HG03280 (cell line): ENCODE data around the gene TRIM33.

Experiments used
- ATAC-seq: cut with Tn5 transposase; IDR thresholded peaks from one replicate; pipeline ENCODE4 v1.9.1; 2021; ENCODE audit warnings: mild to moderate bottlenecking, moderate library complexity; ENCODE audit not compliant: unreplicated experiment

Gene TRIM33

DNA sequence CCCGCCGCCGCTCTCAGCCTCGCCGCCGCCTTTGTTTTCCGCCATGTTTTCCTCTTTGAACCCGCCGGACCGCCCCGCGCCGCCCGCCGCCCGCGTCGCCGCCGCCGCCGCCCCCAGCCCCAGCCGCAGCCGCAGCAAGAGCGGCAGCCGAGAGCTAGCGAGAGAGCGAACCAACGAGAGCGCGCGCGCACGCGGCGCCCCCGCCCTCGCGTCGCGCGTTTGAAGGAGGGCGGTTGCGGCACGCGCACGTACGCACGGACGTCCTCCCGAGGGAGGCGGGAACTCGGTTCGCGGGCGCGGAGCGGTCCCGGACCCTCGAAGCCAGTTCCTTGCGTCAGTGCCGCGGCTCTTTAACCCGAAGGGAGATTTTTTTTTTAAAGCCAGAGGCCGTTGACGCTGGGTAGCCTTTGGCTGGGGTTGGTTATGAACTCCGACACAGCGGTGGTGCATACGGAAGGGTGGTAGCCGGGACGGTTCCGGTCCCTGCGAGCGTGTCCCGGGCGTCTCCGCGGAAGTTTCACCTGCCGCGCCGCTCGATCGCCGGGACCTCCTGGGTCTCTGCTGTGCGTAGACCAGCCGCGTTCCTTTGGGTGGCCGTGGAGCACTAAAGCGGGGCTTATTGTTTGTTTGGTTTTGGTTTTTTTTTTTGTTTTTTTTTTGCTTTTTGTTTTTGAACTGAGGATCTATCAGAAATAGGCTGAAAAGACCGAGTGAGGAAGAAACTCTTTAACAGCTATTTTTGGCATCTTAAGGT is at the start of gene TRIM33:
TSS of gene TRIM33 (minus strand) at position 172 of the 754 bp plus-strand sequence. CDS start at position 45, 127 bp downstream.
- peak; percentile 85 for ATAC-seq

DNA sequence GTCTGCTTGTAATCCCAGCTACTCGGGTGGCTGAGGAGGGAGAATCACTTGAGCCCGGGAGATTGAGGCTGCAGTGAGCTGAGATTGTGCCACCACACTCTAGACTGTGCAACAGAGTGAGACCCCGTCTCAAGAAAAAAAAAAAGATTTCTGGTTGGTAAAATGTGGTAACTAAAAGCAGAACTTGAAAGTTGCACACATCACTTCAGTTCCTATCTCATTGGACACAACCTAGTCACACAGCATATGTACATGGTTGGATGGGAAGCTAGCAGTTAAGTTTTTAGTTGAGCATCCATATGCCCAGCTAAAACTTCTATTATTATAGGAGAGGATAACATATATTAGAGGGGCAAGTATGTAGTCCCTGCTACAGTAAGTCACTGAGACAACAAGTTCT is 48.4 kb upstream of the TRIM33 start:
- ATAC-seq: no peak

DNA sequence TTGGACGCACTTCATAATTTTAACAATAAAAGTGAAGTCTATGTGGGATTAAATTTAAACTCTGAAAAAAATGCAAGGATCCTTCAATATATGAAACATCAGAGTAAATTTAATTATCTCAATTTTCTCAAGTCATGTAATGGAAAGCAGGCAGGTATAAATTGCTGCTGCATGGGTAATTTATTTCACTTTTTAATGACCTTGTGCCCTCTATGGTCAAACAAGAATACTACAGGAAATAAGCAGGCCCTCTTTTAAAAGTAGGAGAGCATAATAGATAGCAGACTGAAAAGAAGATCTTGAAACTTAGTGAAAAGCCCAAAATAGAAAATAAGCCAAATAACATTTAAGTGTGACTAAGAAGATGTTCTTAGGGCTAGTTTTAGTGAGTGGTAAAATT is 47.5 kb upstream of the TRIM33 start:
- peak; percentile 50 for ATAC-seq

DNA sequence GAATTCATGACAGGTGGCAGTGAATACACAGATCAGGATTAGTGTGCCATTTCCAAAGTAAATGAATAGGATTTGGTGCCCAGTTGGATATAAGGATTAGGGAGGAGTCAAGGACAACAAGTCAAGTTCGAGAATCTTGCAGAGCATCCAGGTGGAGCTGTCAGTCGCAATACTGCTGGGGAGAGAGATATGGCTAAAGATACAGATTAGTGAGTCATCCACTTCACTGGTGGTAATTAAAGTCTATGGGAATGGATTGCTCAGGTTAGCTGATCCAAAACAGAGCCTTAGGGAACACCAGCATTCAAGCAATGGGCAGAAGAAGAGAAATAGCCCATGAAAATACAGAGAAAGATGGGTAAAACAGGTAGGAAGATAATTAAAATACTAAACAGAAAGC is 43.6 kb upstream of the TRIM33 start:
- no peak for ATAC-seq

DNA sequence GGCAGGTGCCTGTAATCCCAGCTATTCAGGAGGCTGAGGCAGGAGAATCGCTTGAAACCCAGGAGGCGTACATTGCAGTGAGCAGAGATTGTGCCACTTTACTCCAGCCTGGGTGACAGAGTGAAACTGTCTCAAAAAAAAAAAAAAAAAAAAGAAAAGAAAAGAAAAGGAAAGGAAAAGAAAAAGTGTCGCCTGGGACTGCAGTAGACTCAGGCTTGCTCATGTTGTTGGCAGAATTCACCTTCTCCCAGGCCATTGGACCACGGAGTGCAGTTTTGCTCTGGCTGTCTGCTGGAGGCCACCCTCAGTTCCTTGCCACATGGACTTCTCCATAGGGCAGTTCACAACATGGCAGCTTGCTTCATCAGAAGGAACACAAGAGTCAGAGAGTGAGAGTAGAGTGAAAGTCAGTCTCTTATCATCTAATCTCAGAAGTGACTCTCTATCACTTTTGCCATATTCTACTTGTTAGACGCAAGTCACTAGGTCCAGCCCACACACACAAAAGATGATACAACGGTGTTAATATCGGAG is 41.2 kb upstream of the TRIM33 start:
- ATAC-seq: no peak

DNA sequence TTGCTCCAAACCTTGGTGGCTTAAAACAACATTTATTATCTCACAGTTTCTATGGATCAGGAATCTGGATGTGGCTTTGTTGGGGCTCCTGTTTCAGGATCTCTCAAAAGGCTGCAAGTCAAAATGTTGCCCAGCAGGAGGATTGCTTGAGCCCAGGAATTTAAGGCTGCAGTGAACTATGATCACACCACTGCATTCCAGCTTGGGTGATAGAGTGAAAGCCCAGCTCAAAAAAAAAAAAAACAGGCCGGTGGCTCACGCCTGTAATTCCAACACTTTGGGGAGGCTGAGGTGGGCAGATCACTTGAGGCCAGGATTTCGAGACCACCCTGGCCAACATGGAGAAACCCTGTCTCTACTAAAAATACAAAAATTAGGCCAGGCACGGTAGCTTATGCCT is 40.4 kb upstream of the TRIM33 start:
- ATAC-seq: no peak

DNA sequence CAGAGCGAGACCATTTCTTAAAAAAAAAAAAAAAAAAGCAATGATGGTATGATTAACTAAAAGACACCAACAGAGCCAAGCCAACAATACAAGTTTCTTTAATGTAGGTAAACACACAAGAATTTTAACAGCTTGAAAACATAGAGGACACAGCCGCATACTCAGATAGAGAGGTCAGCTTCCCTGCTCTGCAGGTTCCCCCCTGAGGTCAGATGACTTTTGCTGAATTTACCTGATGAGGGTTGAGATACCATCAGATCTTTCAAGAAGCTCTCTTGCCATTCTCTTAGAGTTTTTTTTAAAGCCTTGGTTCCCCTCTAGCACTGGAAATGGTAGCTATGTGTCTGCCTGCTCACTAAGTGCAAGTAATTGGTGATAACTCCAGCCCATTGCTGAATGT is 39.3 kb upstream of the TRIM33 start:
- ATAC-seq: no peak

DNA sequence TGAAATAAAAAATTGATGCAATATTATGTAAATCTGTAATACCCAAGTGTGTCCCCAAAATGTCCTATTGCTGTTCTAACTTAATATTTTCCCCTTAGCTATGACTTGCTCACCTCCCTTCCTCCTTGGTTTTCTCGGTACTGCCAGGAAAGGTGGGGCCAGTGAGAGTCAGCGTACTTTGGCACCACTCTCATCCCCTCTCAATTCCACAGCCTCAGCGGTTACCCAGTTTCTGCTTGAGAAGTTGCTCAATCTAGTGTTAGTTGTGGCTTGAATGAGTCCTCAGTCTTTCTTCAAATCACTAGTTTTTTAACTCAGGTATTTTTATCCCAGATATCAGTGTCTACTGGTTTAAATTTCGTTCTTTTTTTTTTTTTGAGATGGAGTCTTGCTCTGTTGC is 38.1 kb upstream of the TRIM33 start:
- no peak for ATAC-seq

DNA sequence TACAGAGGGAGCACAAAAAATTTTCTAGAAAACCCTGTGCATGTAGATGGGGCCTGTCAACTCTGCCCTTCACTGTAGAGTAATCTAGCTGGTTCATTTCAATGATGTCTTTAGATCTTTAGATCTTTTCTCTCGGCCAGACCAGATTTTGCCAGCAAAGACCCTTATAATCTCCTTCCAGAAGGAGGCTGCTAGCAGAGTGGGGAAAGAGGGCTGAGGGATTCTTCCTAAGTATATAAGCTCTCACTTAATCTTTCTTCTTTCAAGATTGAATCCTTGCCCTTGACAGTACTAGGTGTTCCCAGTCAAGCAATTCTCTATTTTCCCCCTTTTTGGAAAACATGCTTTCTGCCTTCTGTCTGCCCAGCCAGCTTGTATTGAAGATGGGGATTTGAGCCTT is 36.1 kb upstream of the TRIM33 start:
- no peak for ATAC-seq

DNA sequence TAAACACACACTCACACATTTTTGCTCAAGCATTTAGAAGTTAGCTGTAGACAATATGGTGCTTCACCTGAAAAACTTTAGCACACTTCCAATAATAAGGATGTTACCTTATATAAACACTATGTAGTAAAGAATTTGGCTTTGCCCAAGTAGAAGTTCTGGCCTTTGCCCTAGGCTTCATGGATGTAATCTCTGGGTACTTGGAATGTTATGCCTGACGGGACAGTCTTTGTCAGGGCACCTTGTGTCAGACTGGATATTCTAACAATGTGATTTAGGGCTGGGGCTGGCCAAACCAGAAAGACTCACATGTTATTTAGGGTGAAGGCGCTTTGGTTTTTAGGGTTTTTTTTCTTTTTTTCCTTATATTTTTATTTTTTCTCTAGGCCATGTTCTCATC is 34.8 kb upstream of the TRIM33 start:
- no peak for ATAC-seq

DNA sequence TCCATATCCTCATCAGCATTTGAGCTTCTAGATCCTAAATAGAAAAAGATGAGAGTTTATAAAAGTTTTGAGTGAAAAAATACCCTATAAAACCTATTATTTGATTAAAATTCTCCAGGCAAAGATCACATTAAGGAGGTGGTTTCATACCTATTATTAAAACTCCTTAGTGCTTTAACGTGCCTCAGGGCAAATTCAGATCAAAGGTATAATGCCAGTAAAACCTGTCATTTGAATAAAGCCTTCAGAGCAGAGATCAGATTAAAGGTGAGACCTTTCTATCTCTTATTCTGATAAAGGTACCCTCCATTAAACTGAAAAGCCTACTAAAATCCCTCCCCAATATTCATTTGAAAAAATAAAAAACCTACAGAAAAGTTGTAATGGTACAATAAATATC is 34.3 kb upstream of the TRIM33 start:
- ATAC-seq: no peak

DNA sequence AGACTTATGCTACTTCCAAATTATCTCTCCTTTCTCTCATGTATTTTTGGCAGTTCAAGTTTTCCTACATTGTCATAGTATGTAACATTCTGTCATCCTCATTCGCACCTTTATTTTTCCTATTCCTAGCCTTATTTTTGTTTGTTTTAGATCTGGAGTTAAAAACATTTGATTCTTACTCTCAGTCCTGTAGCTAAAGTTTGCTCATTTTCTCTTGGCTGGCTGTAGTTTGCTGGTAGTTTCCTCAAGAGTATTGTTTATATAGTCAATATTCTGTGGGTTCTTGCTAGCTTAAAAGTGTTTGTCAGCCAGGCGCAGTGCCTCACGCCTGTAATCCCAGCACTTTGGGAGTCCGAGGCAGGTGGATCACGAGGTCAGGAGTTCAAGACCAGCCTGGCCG is 29.8 kb upstream of the TRIM33 start:
- ATAC-seq: no peak

DNA sequence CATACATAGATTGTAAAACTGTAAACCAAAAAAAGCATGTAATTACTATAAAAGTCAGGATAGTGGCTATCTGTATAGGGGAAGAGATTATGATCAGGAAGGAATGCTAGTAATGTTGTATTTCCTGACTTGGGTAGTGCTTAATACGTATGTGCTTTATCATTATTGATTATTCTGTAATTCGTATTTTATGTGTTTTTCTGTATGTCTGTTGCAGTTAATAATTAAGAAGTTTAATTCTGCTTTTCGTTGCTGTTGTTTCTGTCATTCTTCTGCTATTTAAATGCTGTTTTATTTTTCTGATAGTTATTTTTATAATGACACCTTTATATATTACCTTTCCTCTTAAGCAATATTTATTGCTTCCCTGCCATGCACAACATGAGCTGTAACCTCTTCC is 29.3 kb upstream of the TRIM33 start:
- no peak for ATAC-seq

DNA sequence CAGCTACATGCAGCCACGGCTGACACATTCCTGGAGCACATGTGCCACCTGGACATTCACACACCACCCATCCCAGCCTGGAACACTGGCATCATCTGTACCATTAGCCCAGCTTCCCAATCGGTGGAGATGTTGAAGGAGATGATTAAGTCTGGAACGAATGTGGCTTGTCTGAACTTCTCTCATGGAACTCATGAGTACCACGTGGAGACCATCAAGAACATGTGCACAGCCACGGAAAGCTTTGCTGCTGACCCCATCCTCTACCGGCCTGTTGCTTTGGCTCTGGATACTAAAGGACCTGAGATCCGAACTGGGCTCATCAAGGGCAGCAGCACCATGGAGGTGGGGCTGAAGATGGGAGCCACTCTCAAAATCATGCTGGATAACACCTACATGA is 25.0 kb upstream of the TRIM33 start:
- no peak for ATAC-seq

DNA sequence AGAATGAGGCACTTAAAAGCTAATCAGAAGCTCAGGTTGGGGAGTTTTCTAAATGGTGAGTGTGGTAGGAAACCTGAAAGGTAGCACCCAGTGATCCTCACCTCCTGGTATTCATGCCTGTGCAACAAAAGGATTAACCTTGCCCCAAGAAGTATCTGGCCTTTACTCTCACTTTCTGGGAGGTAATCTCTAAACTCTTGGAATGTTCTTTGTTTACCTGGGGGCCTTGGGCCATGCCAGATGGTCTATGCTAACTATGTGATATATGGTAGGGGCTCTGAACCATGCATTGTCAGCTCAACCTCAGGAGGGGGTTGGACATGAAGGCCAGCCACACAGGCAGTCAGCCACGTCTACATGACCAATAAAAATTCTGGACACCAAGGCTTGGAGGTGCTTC is 24.4 kb upstream of the TRIM33 start:
- ATAC-seq: no peak

DNA sequence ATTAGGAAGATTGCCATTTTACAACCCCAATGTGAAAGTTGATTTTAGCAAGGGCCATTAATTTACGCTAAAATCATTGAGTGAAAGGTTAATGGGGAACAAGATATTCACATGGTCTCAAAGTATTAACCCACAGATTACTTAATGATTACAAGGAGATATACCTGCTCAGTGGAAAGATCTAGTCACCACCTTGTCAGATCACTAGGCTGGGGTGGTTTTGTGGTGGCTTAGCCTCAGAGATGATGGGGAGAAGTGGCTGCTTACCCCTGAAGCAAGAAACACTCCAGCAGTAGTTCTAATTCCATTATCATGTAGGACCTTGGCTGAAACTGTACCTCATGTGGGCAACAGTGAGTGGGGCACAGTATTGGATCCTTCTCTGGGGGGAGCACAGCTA is 20.1 kb upstream of the TRIM33 start:
- ATAC-seq: no peak

DNA sequence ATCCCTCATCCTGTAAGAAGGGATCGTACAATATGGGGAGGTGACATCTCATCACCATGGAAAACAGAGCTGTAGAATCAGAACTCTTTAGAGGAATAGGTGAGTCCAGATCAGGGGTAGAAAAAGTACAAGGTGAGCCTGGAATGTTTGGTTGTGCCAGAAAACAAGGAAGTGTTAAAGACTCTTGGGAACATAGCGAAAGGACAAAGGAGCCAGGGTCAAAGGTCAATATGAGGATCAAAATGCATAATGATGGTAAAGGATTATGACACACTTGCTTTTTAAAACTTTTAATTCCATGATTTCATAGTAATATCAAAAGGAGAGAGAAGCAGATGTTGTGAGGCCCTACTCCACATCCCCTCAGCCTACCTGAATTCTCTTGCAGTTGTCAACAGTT is 19.2 kb upstream of the TRIM33 start:
- no peak for ATAC-seq

DNA sequence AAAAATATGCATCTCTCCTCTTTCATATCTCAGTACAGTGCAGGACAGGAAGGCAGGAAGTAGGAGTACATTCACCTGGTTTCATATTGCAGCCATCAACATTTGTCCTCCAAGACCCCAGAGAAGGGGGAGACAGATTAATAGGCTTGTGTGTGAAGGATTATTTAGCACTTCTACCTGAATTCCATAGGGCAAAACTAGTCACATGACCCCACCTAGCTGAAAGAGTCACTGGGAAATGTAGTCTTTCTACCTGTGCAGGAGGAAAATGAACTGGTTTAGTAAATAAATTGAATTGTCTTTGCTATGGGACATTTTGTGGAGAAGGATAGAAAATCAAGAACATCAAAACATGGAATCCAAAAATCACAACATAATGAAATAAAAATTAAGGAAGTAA is 13.9 kb upstream of the TRIM33 start:
- ATAC-seq: no peak

DNA sequence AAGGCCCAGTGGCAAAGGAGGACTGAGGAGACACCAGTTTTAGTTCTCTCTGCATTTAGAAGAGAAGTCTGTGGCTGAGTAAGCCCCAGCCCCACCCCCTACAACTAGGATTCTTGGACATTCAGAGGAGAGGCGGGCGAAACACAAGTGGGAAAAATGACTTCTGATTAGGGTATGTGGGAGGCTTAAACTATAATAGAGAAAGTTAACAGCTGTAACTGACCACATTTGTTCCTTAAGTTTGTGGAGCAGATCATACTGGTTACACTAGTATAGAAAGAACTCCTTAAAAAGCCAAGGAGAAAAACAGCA is 11.2 kb upstream of the TRIM33 start:
- no peak for ATAC-seq

DNA sequence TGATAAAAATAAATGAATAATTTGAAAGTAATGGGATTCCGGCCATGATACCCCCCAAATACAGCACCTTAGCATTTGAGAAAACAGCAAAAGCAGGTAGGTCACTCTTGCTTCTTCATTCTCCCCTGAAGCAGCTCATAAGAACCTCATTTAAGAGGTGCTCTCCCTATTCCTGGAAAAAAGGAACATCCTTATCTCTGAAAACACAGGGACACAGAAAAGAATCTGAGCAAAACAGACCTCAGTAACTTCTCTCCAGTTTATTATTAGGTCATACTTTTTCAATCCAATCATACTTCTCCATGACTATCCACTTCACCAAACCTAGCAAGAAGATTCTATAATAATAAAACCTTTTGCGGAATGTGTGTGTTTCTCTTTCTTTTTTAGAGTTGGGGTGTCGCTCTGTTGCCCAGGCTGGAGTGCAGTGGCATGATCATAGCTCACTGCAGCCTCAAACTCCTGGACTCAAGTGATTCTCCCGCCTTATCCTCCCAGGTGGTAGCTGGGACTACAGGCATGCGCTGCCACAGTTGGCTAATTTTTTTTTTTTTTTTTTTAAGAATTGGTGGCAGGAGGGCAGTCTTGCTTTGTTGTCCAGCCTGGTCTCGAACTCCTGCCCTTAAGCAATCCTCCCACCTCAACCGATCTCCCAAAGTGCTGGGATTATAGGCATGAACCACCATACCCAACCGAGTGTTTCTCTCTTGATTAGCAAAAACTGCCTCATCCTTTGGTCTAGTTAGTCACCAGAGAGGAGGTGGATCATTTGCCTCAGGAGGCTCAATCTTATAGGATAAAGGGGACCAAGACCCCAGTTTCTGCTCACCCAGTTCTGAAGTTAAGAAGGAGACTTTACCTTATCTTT is 10.6 kb upstream of the TRIM33 start:
- no peak for ATAC-seq

DNA sequence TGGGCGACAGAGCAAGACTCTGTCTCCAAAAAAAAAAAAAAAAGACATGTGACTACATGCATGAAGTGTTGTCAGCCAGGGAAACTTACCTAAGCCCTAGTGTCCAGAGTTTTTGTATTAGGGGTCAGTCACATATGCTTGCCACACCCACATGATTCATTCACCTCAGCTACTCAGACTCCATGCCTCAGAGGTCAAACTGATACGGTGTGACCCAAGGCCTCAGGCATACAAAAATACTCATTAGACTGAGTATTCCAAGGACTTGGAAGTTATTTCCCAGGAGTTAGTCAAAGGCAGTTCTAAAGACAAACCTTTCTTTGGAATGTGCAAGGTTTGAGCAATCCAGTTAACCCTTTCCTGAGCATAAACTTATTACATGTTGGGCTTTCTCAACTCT is 6.3 kb upstream of the TRIM33 start:
- ATAC-seq: no peak

DNA sequence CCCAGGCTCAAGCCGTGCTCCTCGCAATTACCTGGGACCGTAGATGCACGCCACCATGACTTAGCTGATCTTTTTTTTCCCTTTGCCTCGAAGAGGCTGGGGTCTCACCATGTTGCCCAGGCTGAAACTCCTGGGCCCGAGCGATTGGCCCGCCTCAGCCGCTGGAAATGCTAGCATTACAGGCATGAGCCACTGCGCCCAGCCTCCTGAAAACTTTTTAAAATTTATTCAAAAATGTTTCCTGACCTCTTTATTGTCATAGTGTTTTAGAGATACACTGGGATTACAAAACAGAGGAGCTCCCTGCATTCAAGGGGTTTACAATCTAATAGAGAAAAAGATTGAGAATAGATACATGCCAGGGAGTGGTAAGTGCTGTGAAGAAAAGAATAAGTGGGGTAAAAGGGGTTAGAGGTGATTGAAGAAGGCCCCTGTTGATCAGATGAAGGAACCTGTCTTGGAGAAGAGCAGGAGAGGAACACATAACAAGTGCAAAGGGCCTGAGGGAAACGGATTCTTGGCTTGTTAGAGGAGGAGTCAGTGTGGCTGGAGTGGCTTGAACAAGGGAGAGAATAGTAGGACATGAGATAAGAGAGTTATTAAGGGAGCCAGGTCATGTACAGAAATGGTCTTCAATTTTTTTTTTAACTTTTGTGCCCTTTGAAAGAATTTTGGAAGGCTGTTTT is 1.7 kb upstream of the TRIM33 start:
- ATAC-seq: no peak
